GM12878 (cell line): Measurements from ENCODE around the gene ARHGEF33. TPM values are rescaled to one million over a fixed set of nuclear protein-coding genes. Genes with fewer than 3 reads are reported as not detected.

Experiments
- ATAC-seq: fragments of 200-7000 bp; cut with Tn5 transposase; 3 replicates; pipeline ENCODE4 v1.9.1; 2020; ENCODE audit warnings: mild to moderate bottlenecking, moderate library complexity
- BruUV-seq: library from RNA; stranded (reverse); fragments of 400-500 nt; replicated peaks from 2 replicates; lab custom pipeline; 2021; lab: Mats Ljungman, UMichigan
- CTCF ChIA-PET: fragments of 300-600 bp; sonication (Branson Sonifier 250); formaldehyde crosslinking; extraction: SDS; loops from one replicate; lab custom pipeline; 2021; ENCODE audit warnings: inconsistent platforms; lab: Yijun Ruan, JAX
- POLR2A ChIA-PET: fragments of 350-600 bp; formaldehyde crosslinking; extraction: SDS; loops from one replicate; lab custom pipeline; 2021; ENCODE audit warnings: inconsistent platforms; lab: Charles Lee
- RAD21 ChIA-PET: fragments of 300-600 bp; sonication (Branson Sonifier 250); formaldehyde crosslinking; loops from one replicate; lab custom pipeline; 2023; ENCODE audit warnings: antibody characterized with exemption; ENCODE audit not compliant: unreplicated experiment; lab: Charles Lee
- SMC1A ChIA-PET: fragments of 300-600 bp; sonication (Branson Sonifier 250); formaldehyde crosslinking; loops from one replicate; lab custom pipeline; 2023; ENCODE audit not compliant: unreplicated experiment, uncharacterized antibody; lab: Charles Lee
- DNase-seq: peaks from one replicate; pipeline ENCODE4 v3.0.0-alpha.2; 2011; ENCODE audit warnings: low read depth, low spot score
- FAIRE-seq: peaks from 3 replicates; lab custom pipeline; 2011; peaks lifted over from hg19 to GRCh38; lab: Jason Lieb, UNC
- H2AFZ ChIP-seq: 2 replicates; pipeline ENCODE4 v1.6.0; 2011; ENCODE audit warnings: low read depth, low read length, control low read depth; ENCODE audit not compliant: control insufficient read depth
- H3K27ac ChIP-seq: 2 replicates; pipeline ENCODE4 v1.5.1; 2011; ENCODE audit warnings: control low read depth; ENCODE audit not compliant: control insufficient read depth, insufficient read depth
- H3K27me3 ChIP-seq, 2 experiments: replicated peaks in 1 of 2; 2 replicates each; pipeline versions ENCODE4 v1.6.0 to v1.6.1; 2011; ENCODE audit warnings: low read length in 1 of 2; ENCODE audit not compliant: control insufficient read depth in 2 of 2, insufficient read depth in 2 of 2
- H3K36me3 ChIP-seq, 2 experiments: 2 replicates each; pipeline ENCODE4 v1.5.1; 2011; ENCODE audit warnings: low read length in 1 of 2; ENCODE audit not compliant: control insufficient read depth in 2 of 2, insufficient read depth in 2 of 2
- H3K4me1 ChIP-seq: 2 replicates; pipeline ENCODE4 v1.6.1; 2011; ENCODE audit warnings: mild to moderate bottlenecking, low read length, moderate library complexity, mixed read lengths; ENCODE audit not compliant: control insufficient read depth, insufficient read depth
- H3K4me2 ChIP-seq: 2 replicates; pipeline ENCODE4 v1.6.0; 2011; ENCODE audit warnings: control low read depth; ENCODE audit not compliant: control insufficient read depth, insufficient read depth
- H3K4me3 ChIP-seq: fragments of 200-600 bp; sonication (generic); 2 replicates; pipeline ENCODE4 v1.5.1; 2016
- H3K79me2 ChIP-seq: 2 replicates; pipeline ENCODE4 v1.6.0; 2011; ENCODE audit warnings: low read length; ENCODE audit not compliant: control insufficient read depth, insufficient read depth
- H3K9ac ChIP-seq: 2 replicates; pipeline ENCODE4 v1.8.0; 2011; ENCODE audit warnings: low read length, control low read depth, mixed read lengths; ENCODE audit not compliant: control insufficient read depth, insufficient read depth
- H3K9me3 ChIP-seq: replicated peaks from 3 replicates; pipeline ENCODE4 v1.5.1; 2011; ENCODE audit warnings: mild to moderate bottlenecking, low read length; ENCODE audit not compliant: control insufficient read depth, insufficient read depth
- H4K20me1 ChIP-seq: 2 replicates; pipeline ENCODE4 v1.6.0; 2011; ENCODE audit not compliant: control insufficient read depth, insufficient read depth
- CEBPB ChIP-seq, 2 experiments: fragments of 150-350 bp in 1 of 2; IDR thresholded peaks; 2 replicates each; pipeline ENCODE4 v1.6.1; 2012 to 2014; ENCODE audit warnings: low read depth in 2 of 2, low read length in 2 of 2, borderline replicate concordance in 1 of 2, inconsistent platforms in 1 of 2
- CHD4 ChIP-seq: fragments of 200-600 bp; sonication (generic); IDR thresholded peaks from 2 replicates; pipeline ENCODE4 v1.6.1; 2016; ENCODE audit warnings: mild to moderate bottlenecking
- CTCF ChIP-seq, 3 experiments: IDR thresholded peaks in 2 of 3; conservative IDR thresholded peaks in 1 of 3; 2 replicates each; pipeline ENCODE4 v1.5.1; 2011; ENCODE audit warnings: low read depth in 3 of 3, low read length in 3 of 3, mild to moderate bottlenecking in 3 of 3, control low read depth in 2 of 3, moderate library complexity in 2 of 3, inconsistent platforms in 1 of 3, mixed read lengths in 1 of 3; ENCODE audit not compliant: control insufficient read depth in 2 of 3, insufficient read depth in 1 of 3; ENCODE audit errors: extremely low read depth in 1 of 3
- E2F4 ChIP-seq: IDR thresholded peaks from 2 replicates; pipeline ENCODE4 v1.6.1; 2012; ENCODE audit warnings: low read depth, low read length, improper control_type of control experiment
- FOXK2 ChIP-seq: fragments of 450-650 bp; IDR thresholded peaks from 2 replicates; pipeline ENCODE4 v1.6.1; 2017; ENCODE audit warnings: mild to moderate bottlenecking, moderate library complexity
- GABPA ChIP-seq: IDR thresholded peaks from 2 replicates; pipeline ENCODE4 v1.6.1; 2014; ENCODE audit warnings: antibody characterized with exemption, low read depth, mild to moderate bottlenecking, inconsistent platforms
- NKRF ChIP-seq: fragments of 450-650 bp; conservative IDR thresholded peaks from 2 replicates; pipeline ENCODE4 v1.6.1; 2017; ENCODE audit warnings: mild to moderate bottlenecking, moderate library complexity
- RUNX3 ChIP-seq: IDR thresholded peaks from 2 replicates; pipeline ENCODE4 v1.6.1; 2012; ENCODE audit warnings: low read length, inconsistent platforms
- SMC3 ChIP-seq: IDR thresholded peaks from 2 replicates; pipeline ENCODE4 v1.6.1; 2011; ENCODE audit warnings: low read length, improper control_type of control experiment, borderline replicate concordance
- SUZ12 ChIP-seq: fragments of 200-600 bp; sonication (generic); IDR thresholded peaks from one replicate; pipeline ENCODE4 v1.6.1; 2018; ENCODE audit warnings: antibody characterized with exemption, mild to moderate bottlenecking; ENCODE audit not compliant: unreplicated experiment
- USF2 ChIP-seq: IDR thresholded peaks from 2 replicates; pipeline ENCODE4 v1.6.1; 2011; ENCODE audit warnings: low read depth, low read length, improper control_type of control experiment, borderline replicate concordance
- WGBS: methylation state at CpG from one replicate; pipeline ENCODE4 v1.1.6; 2016; ENCODE audit warnings: low lambda C conversion rate; ENCODE audit not compliant: insufficient replicate concordance, insufficient coverage; ENCODE audit errors: missing lambda C conversion rate; 5-methylcytosine and 5-hydroxymethylcytosine counted together
- in situ Hi-C: fragments of 300-500 bp; cut with MboI; formaldehyde crosslinking; loops from 9 replicates; pipeline ENCODE4 v1.14.3; 2018; ENCODE audit warnings: mixed read lengths
- intact Hi-C: fragments of 100-400 bp; cut with micrococcal nuclease; formaldehyde crosslinking; loops from one replicate; pipeline ENCODE4 v1.14.2; 2022; ENCODE audit not compliant: unreplicated experiment
- polyA plus RNA-seq, 11 experiments: library from polyadenylated mRNA; depleted of rRNA in 4 of 11; unstranded in 6 of 11; stranded (reverse) in 5 of 11; fragments of >200 nt; fragmentation: Nextera tagmentation in 4 of 11; fragmentation: Illumina TruSeq in 1 of 11; extraction: Ambion mirVana in 4 of 11; extraction: Trizol in 1 of 11; gene quantifications; 1 replicate in 1 of 11; 2 replicates in 10 of 11; pipeline versions ENCODE4 v1.2.1 to v1.2.3, GENCODE V29; 2011 to 2016; ENCODE audit warnings: inconsistent platforms in 2 of 11, missing spikeins in 2 of 11, low read depth in 1 of 11
- total RNA-seq, 4 experiments: library from RNA; depleted of rRNA in 3 of 4; stranded (reverse); fragments of >200 nt in 3 of 4; fragmentation: Illumina TruSeq in 1 of 4; extraction: Trizol in 1 of 4; gene quantifications; 2 replicates each; pipeline versions ENCODE4 v1.2.1 to v1.2.3, GENCODE V29; 2013 to 2021

ARHGEF33 gene
- total and polyA plus RNA-seq, 10 of the 15 experiments (the other 5 are each of a cell fraction or from before 2014, with no cell fraction given): 0.01 to 0.08 (median 0.05) TPM; not detected in 4

GRCh38 chr2:38945911-38946310 lies 56.2 kb downstream of the ARHGEF33 start (continued):
- TF ChIP-seq CTCF (IDR thresholded peaks at IDR 0.05 in 2 of 3, conservative IDR thresholded peaks at IDR 0.05 in 1 of 3; ENCODE audit: control insufficient read depth in 2 of 3, extremely low read depth in 1 of 3, insufficient read depth in 1 of 3, low read depth in 3 of 3, low read length in 3 of 3) (no peak), RUNX3 (no peak), CHD4 (no peak), SUZ12 (no peak)

- intact Hi-C loops: loop anchor here (1.0 to 5.0 kb wide), 2 partner anchors 110 to 282 kb away; no protein-coding TSS in a partner anchor
- POLR2A ChIA-PET: interaction anchor here (1.2 kb wide), 1 partner anchor 281 kb away, joined by 3 read pairs; no protein-coding TSS in a partner anchor
- no peak overlapping the region for H3K9ac ChIP-seq
- TF ChIP-seq NKRF: no peak
- peak; percentile 82 for TF ChIP-seq SMC3
- 0 out of 2 replicates have a peak, but pooled peaks have one; percentile 14 for TF ChIP-seq FOXK2
- TF ChIP-seq USF2: no peak
- peak; percentile 55; the same call in 1 of the 2 replicates for TF ChIP-seq E2F4
- no peak for TF ChIP-seq CEBPB (IDR thresholded peaks at IDR 0.05; ENCODE audit: borderline replicate concordance in 1 of 2, low read depth in 2 of 2, low read length in 2 of 2)
- TF ChIP-seq GABPA: no peak
Observed at GRCh38 chr2:38947241-38948239, 57.9 kb downstream of the ARHGEF33 start.

More at GRCh38 chr2:38947241-38948239, 57.9 kb downstream of the ARHGEF33 start:
- WGBS: 44% methylated on average over 11 of the region's 11 CpGs
- H3K4me1 ChIP-seq: no peaks in the 10 kb centered on the region
- H3K27me3 ChIP-seq: no peaks in the 10 kb centered on the region
- no peak overlapping the region for H3K27ac ChIP-seq
- CTCF ChIA-PET: interaction anchor here (0.6 to 7.8 kb wide), 54 partner anchors 8 to 830 kb away, joined by 3 to 319 read pairs (median 4); partner anchors contain the start of gene SOS1
- no peak overlapping the region for H2AFZ ChIP-seq
- BruUV-seq: no TSS peak
- no peaks in the 10 kb centered on the region for H4K20me1 ChIP-seq
- no peak overlapping the region for H3K4me2 ChIP-seq
- no peaks in the 10 kb centered on the region for H3K79me2 ChIP-seq
- in situ Hi-C loops: loop anchor here (5.0 kb wide), 1 partner anchor 280 kb away; no protein-coding TSS in a partner anchor
- no peak overlapping the region for H3K4me3 ChIP-seq
- ATAC-seq (peak; percentile 98), FAIRE-seq (peak; percentile 95), DNase-seq (peak; percentile 16)
- RAD21 ChIA-PET: interaction anchor here (0.6 to 6.8 kb wide), 24 partner anchors 9 to 783 kb away, joined by 3 to 160 read pairs (median 4); no protein-coding TSS in a partner anchor
- H3K36me3 ChIP-seq: no peaks in the 10 kb centered on the region
- SMC1A ChIA-PET: interaction anchor here (0.6 to 5.8 kb wide), 30 partner anchors 9 to 783 kb away, joined by 3 to 145 read pairs (median 4); no protein-coding TSS in a partner anchor
- H3K9me3 ChIP-seq: no peaks in the 10 kb centered on the region
